Transverse colon (tissue), 4 donors: ENCODE data around the gene CACNA1S. TPM values are rescaled to one million over a fixed set of nuclear protein-coding genes. Genes with fewer than 3 reads are reported as not detected.

ENCODE experiments used
- DNase-seq: peaks from one replicate; pipeline ENCODE4 v3.0.0-alpha.2; 2019
- H3K27ac ChIP-seq, 4 donors: fragments of 200-600 bp; sonication (generic); 2 replicates each; pipeline ENCODE4 v1.5.1; 2016 to 2018; ENCODE audit warnings: inconsistent platforms in 4 of 4
- H3K27me3 ChIP-seq: fragments of 200-600 bp; sonication (generic); 2 replicates; pipeline ENCODE4 v1.5.1; 2017; ENCODE audit warnings: inconsistent platforms
- H3K36me3 ChIP-seq, 4 donors: fragments of 200-600 bp; sonication (generic); 2 replicates each; pipeline ENCODE4 v1.5.1; 2017 to 2019; ENCODE audit warnings: inconsistent platforms in 4 of 4
- H3K4me1 ChIP-seq, 4 donors: fragments of 200-600 bp; sonication (generic); 2 replicates each; pipeline ENCODE4 v1.5.1; 2017 to 2020; ENCODE audit warnings: inconsistent platforms in 4 of 4
- H3K4me3 ChIP-seq, 4 donors: fragments of 200-600 bp; sonication (generic); 1 replicate in 1 of 4; 2 replicates in 3 of 4; pipeline versions ENCODE4 v1.5.1 to v1.6.1; 2017 to 2019; ENCODE audit warnings: inconsistent platforms in 4 of 4
- H3K9me3 ChIP-seq, 2 donors: fragments of 200-600 bp; sonication (generic); 2 replicates each; pipeline ENCODE4 v1.5.1; 2017 to 2019; ENCODE audit warnings: inconsistent platforms in 2 of 2
- CTCF ChIP-seq, 5 experiments: fragments of 200-600 bp in 3 of 5; fragments of 450-650 bp in 2 of 5; sonication (generic) in 3 of 5; IDR thresholded peaks; 1 replicate in 2 of 5; 2 replicates in 3 of 5; pipeline ENCODE4 v1.5.1; 2016 to 2017; ENCODE audit warnings: antibody characterized with exemption in 5 of 5, inconsistent platforms in 3 of 5, mild to moderate bottlenecking in 2 of 5, moderate library complexity in 1 of 5
- EP300 ChIP-seq: sonication (generic); formaldehyde crosslinking; IDR thresholded peaks from one replicate; pipeline ENCODE4 v1.6.1; 2017; ENCODE audit warnings: antibody characterized with exemption, low read depth
- POLR2A ChIP-seq: fragments of 450-650 bp; IDR thresholded peaks from one replicate; pipeline ENCODE4 v1.6.1; 2016; ENCODE audit warnings: antibody characterized with exemption, mild to moderate bottlenecking, moderate library complexity
- POLR2AphosphoS5 ChIP-seq, 3 donors: sonication (generic); formaldehyde crosslinking; IDR thresholded peaks; one replicate each; pipeline ENCODE4 v1.6.1; 2016; ENCODE audit warnings: antibody characterized with exemption in 3 of 3
- WGBS, 2 donors: methylation state at CpG; one replicate each; pipeline ENCODE4 v1.1.5; 2018; ENCODE audit warnings: low coverage in 1 of 2; 5-methylcytosine and 5-hydroxymethylcytosine counted together
- in situ Hi-C, 4 donors: fragments of 200-750 bp; cut with MboI; loops; one replicate each; pipeline versions ENCODE4 v1.15.0 to v1.15.1; 2017; ENCODE audit warnings: low sequenced_read_pairs in 3 of 4, low pct_ligation_motif_present in 1 of 4, low pct_unique_long_range_greater_than_20kb in 1 of 4
- intact Hi-C: fragments of 100-400 bp; cut with DNase I; formaldehyde crosslinking; loops from one replicate; pipeline ENCODE4 v1.15.1; 2023; ENCODE audit warnings: low total_unique reads
- total RNA-seq, 4 donors: library from RNA; depleted of rRNA; stranded (reverse); fragments of >200 nt; gene quantifications; one replicate each; pipeline ENCODE4 v1.1.0, GENCODE V29; 2016

The CACNA1S gene
- total RNA-seq, 4 donors from 2014 or later: not detected

GRCh38 chr1:201110138-201110537, 2.1 kb downstream of the CACNA1S start:
- no peaks in the 10 kb centered on the region for H3K9me3 ChIP-seq
- peaks cover 0 to 11% (median 6%) of the 10 kb centered on the region in 4 donors for H3K4me1 ChIP-seq
- H3K36me3 ChIP-seq: no peaks in the 10 kb centered on the region
- DNase-seq: no peak
- TF ChIP-seq CTCF (IDR thresholded peaks at IDR 0.05) (no peak), POLR2A (no peak), EP300 (no peak), POLR2AphosphoS5 (IDR thresholded peaks at IDR 0.05) (no peak)
- WGBS, 2 donors: 91% methylated on average over 10 of the region's 10 CpGs; no CpG with 5 or more reads in 1 of the 2 donors
- intact Hi-C loops: loop anchor here (5.0 kb wide), 1 partner anchor 138 kb away; no protein-coding TSS in a partner anchor
- H3K27me3 ChIP-seq: peaks cover 2% of the 10 kb centered on the region
- no peak overlapping the region for H3K27ac ChIP-seq
- in situ Hi-C loops: loop anchor here in 2 of 4 donors (10.0 to 25.0 kb wide), 2 partner anchors 123 to 135 kb away; no protein-coding TSS in a partner anchor
- no peak overlapping the region for H3K4me3 ChIP-seq

- 100% methylated on average over 1 of the region's 1 CpG; no CpG with 5 or more reads in 1 of the 2 donors for WGBS, 2 donors
- Histone ChIP-seq H3K27me3 (no peaks in the 10 kb centered on the region), H3K36me3 (no peaks in the 10 kb centered on the region), H3K9me3 (no peaks in the 10 kb centered on the region), H3K4me3 (no peak overlapping the region), H3K27ac (no peak overlapping the region), H3K4me1 (peaks cover 0 to 6% (median 4%) of the 10 kb centered on the region in 4 donors)
- intact Hi-C loops (loop anchor here (5.0 kb wide), 1 partner anchor 137 kb away; no protein-coding TSS in a partner anchor), in situ Hi-C loops (loop anchor here in 2 of 4 donors (10.0 to 25.0 kb wide), 2 partner anchors 122 to 135 kb away; no protein-coding TSS in a partner anchor)
- TF ChIP-seq POLR2AphosphoS5 (IDR thresholded peaks at IDR 0.05) (no peak), CTCF (IDR thresholded peaks at IDR 0.05) (no peak), POLR2A (no peak), EP300 (no peak)
- DNase-seq: no peak
These were observed 2.6 kb downstream of the CACNA1S start for GRCh38 chr1:201109651-201110050.

- Histone ChIP-seq H3K4me3 (no peak overlapping the region), H3K27ac (no peak overlapping the region), H3K27me3 (no peaks in the 10 kb centered on the region), H3K9me3 (no peaks in the 10 kb centered on the region), H3K4me1 (peaks cover 0 to under 1% (median 0%) of the 10 kb centered on the region in 4 donors), H3K36me3 (no peaks in the 10 kb centered on the region)
- no peak for DNase-seq
- intact Hi-C loops (no loop called here), in situ Hi-C loops (loop anchor here in 1 of 4 donors (25.0 kb wide), 1 partner anchor 121 kb away; no protein-coding TSS in a partner anchor)
- 73% methylated on average over 1 of the region's 1 CpG; no CpG with 5 or more reads in 1 of the 2 donors for WGBS, 2 donors
- TF ChIP-seq EP300: no peak
- no peak for TF ChIP-seq CTCF (IDR thresholded peaks at IDR 0.05)
- no peak for TF ChIP-seq POLR2A
- TF ChIP-seq POLR2AphosphoS5 (IDR thresholded peaks at IDR 0.05): no peak
These were observed 3.6 kb downstream of the CACNA1S start for GRCh38 chr1:201108614-201109013.

- no peaks in the 10 kb centered on the region for H3K4me1 ChIP-seq
- H3K9me3 ChIP-seq: no peaks in the 10 kb centered on the region
- H3K27me3 ChIP-seq: no peaks in the 10 kb centered on the region
- no peak overlapping the region for H3K27ac ChIP-seq
- no peak overlapping the region for H3K4me3 ChIP-seq
- 68% methylated on average over 5 of the region's 5 CpGs; no CpG with 5 or more reads in 1 of the 2 donors for WGBS, 2 donors
- no peak for DNase-seq
- intact Hi-C loops: no loop called here
- H3K36me3 ChIP-seq: no peaks in the 10 kb centered on the region
- in situ Hi-C loops: loop anchor here in 1 of 4 donors (25.0 kb wide), 1 partner anchor 118 kb away; no protein-coding TSS in a partner anchor
- TF ChIP-seq EP300 (no peak), POLR2A (no peak), CTCF (IDR thresholded peaks at IDR 0.05) (no peak), POLR2AphosphoS5 (IDR thresholded peaks at IDR 0.05) (no peak)
These were observed 6.5 kb downstream of the CACNA1S start for GRCh38 chr1:201105688-201106087.
